Karpas-422 (cell line): Measurements from ENCODE around the gene NODAL. TPM values are rescaled to one million over a fixed set of nuclear protein-coding genes. Genes with fewer than 3 reads are reported as not detected.

Experiments used
- DNase-seq: peaks from one replicate; pipeline ENCODE4 v3.0.0-alpha.2; 2015
- H2AFZ ChIP-seq: fragments of 200-600 bp; sonication (generic); 2 replicates; pipeline ENCODE4 v1.6.1; 2014; ENCODE audit warnings: antibody characterized with exemption, low read length, mixed read lengths
- H3K27ac ChIP-seq: fragments of 200-600 bp; sonication (generic); 2 replicates; pipeline ENCODE4 v1.5.1; 2014; ENCODE audit warnings: mild to moderate bottlenecking, low read length, moderate library complexity
- H3K27me3 ChIP-seq: fragments of 200-600 bp; sonication (generic); 2 replicates; pipeline ENCODE4 v1.6.1; 2014; ENCODE audit warnings: low read length, mixed read lengths
- H3K36me3 ChIP-seq: fragments of 200-600 bp; sonication (generic); 2 replicates; pipeline ENCODE4 v1.6.1; 2014; ENCODE audit warnings: low read length, mixed read lengths; ENCODE audit not compliant: insufficient read depth
- H3K4me1 ChIP-seq: fragments of 200-600 bp; sonication (generic); 2 replicates; pipeline ENCODE4 v1.6.1; 2014; ENCODE audit warnings: mild to moderate bottlenecking, low read length, mixed read lengths
- H3K4me2 ChIP-seq: fragments of 200-600 bp; sonication (generic); 2 replicates; pipeline ENCODE4 v1.6.1; 2014; ENCODE audit warnings: low read length, low read depth, mild to moderate bottlenecking; ENCODE audit not compliant: poor library complexity, severe bottlenecking
- H3K4me3 ChIP-seq: fragments of 200-600 bp; sonication (generic); 2 replicates; pipeline ENCODE4 v1.5.1; 2014; ENCODE audit warnings: mild to moderate bottlenecking, antibody characterized with exemption, low read length, mixed read lengths
- H3K79me2 ChIP-seq: fragments of 200-600 bp; sonication (generic); 2 replicates; pipeline ENCODE4 v1.6.1; 2014; ENCODE audit warnings: mild to moderate bottlenecking, low read length, mixed read lengths
- H3K9ac ChIP-seq: fragments of 200-600 bp; sonication (generic); 2 replicates; pipeline ENCODE4 v1.6.0; 2014; ENCODE audit warnings: low read length
- H3K9me2 ChIP-seq: fragments of 200-600 bp; sonication (generic), shearing (Covaris generic); replicated peaks from 2 replicates; pipeline ENCODE4 v1.6.0; 2014; ENCODE audit warnings: mild to moderate bottlenecking, low read length, moderate library complexity; ENCODE audit not compliant: insufficient read depth
- H3K9me3 ChIP-seq: fragments of 300-700, 200-600 bp; sonication (generic); 2 replicates; pipeline ENCODE4 v1.6.1; 2014; ENCODE audit warnings: low read length, mixed read lengths
- H4K20me1 ChIP-seq: fragments of 200-600 bp; sonication (generic); 2 replicates; pipeline ENCODE4 v1.6.1; 2014; ENCODE audit warnings: mild to moderate bottlenecking, antibody characterized with exemption, low read length, low read depth; ENCODE audit not compliant: insufficient read depth
- total RNA-seq: library from RNA; depleted of rRNA; stranded (reverse); fragments of >200 nt; shearing (Covaris generic); gene quantifications from 2 replicates; pipeline ENCODE4 v1.2.3, GENCODE V29; 2014; ENCODE audit warnings: low replicate concordance

Gene NODAL
- total RNA-seq, 1 experiment from 2014 or later, result not detected

DNA sequence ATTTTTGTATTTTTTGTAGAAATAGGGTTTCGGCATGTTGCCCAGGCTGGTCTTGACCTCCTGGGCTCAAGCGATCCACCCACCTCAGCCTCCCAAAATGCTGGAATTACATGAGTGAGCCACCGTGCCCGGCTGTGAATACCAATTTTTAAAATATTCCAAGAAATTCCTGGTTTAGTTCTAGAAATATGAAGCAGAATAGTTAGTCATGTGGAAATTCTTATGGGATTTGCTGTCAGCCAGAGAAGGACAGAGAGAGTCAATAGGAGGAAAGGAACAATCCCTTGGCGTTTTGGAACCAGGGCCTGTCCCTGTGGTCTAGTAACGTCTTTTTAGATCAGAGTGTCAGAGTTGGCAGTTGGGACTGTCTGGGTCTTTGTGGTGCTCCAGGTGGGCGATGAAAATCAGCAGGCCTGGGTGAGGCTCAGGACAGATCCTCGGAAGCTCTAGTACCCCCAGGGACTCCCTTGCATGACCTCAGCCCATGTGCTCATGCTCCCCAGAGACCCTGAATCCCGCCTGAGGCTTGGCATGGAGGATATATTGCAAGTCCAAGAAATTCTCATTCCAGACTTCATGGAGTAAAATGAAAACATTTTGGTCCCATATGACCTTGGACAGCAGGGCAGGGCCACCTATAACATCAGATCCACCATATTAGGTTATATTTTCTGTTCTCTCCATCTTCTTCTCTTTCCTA lies 7.8 kb downstream of the NODAL start:
- Histone ChIP-seq H3K9me2 (no peaks in the 10 kb centered on the region), H2AFZ (no peak overlapping the region), H3K27me3 (no peaks in the 10 kb centered on the region), H3K36me3 (peaks cover 7% of the 10 kb centered on the region; the same call in 1 of the 2 replicates), H3K9me3 (no peaks in the 10 kb centered on the region), H3K79me2 (no peaks in the 10 kb centered on the region), H3K4me2 (no peak overlapping the region), H4K20me1 (no peaks in the 10 kb centered on the region), H3K4me1 (peaks cover 5% of the 10 kb centered on the region; the same call in 1 of the 2 replicates), H3K4me3 (no peak overlapping the region), H3K9ac (no peak overlapping the region), H3K27ac (no peak overlapping the region)
- DNase-seq, result no peak

DNA sequence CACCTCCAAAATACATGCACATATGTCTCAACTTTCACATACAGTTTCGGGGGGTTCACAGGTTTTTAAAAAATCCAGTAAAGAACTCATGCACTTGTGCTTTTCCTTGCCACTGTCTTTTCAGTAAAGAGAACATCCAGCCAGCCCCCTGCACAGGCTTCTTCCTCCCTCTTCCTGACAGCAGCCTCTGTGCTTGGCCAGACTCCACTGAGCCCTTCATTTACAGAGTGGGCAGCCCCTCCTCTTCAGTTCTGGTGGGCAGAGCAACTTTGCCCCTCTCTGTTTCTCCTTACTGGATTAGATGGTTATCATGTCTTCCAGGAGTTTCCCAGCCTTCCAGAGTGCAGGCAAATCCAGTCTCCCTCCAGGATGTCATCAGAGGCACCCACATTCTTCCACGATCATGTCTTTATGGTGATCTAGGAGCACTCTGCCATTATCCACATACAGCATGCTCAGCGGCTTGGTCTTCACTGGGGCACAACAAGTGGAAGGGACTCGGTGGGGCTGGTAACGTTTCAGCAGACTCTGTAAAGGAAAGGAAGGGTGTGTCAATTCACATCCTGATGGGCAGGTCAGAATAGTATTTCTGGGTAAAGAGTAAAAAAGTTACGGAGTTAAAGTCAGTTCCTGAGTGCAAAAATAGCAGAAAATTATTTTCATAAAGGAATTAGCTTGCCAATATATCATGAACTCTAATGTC lies 8.8 kb downstream of the NODAL start:
- H3K9ac ChIP-seq, result no peak overlapping the region
- no peak overlapping the region for H3K27ac ChIP-seq
- H3K9me2 ChIP-seq, result no peaks in the 10 kb centered on the region
- no peak overlapping the region for H3K4me3 ChIP-seq
- H3K4me1 ChIP-seq, result peaks cover 5% of the 10 kb centered on the region; the same call in 1 of the 2 replicates
- peaks cover 15% of the 10 kb centered on the region; the same call in 1 of the 2 replicates for H3K36me3 ChIP-seq
- no peak overlapping the region for H3K4me2 ChIP-seq
- no peaks in the 10 kb centered on the region for H3K9me3 ChIP-seq
- H2AFZ ChIP-seq, result no peak overlapping the region
- DNase-seq, result no peak
- H4K20me1 ChIP-seq, result no peaks in the 10 kb centered on the region
- H3K27me3 ChIP-seq, result no peaks in the 10 kb centered on the region
- no peaks in the 10 kb centered on the region for H3K79me2 ChIP-seq

DNA sequence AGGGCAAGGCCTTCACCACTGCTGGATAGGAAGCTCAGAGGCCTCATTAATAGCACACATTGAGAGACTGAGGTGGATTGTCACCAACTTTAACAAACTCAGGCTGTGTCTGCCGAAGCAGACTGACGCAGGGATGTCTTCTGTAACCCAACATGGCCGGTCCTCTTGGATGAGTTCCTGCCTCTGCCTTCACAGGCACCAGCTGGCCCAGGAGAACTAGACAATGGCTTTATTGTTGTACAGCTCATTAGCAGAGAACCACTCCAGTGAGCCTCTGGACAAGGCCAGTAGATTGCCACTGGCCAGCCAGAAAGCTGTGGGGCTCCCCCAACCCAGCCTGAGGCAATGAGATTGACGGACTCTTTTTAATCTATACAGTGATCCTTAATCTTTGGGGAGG lies 9.4 kb downstream of the NODAL start:
- Histone ChIP-seq H3K9me3 (no peaks in the 10 kb centered on the region), H3K79me2 (no peaks in the 10 kb centered on the region), H3K9ac (no peak overlapping the region), H3K4me1 (peaks cover 5% of the 10 kb centered on the region; the same call in 1 of the 2 replicates), H3K4me3 (no peak overlapping the region), H3K4me2 (no peak overlapping the region), H3K9me2 (no peaks in the 10 kb centered on the region), H4K20me1 (no peaks in the 10 kb centered on the region), H2AFZ (no peak overlapping the region), H3K27ac (no peak overlapping the region), H3K36me3 (peaks cover 21% of the 10 kb centered on the region), H3K27me3 (no peaks in the 10 kb centered on the region)
- no peak for DNase-seq

DNA sequence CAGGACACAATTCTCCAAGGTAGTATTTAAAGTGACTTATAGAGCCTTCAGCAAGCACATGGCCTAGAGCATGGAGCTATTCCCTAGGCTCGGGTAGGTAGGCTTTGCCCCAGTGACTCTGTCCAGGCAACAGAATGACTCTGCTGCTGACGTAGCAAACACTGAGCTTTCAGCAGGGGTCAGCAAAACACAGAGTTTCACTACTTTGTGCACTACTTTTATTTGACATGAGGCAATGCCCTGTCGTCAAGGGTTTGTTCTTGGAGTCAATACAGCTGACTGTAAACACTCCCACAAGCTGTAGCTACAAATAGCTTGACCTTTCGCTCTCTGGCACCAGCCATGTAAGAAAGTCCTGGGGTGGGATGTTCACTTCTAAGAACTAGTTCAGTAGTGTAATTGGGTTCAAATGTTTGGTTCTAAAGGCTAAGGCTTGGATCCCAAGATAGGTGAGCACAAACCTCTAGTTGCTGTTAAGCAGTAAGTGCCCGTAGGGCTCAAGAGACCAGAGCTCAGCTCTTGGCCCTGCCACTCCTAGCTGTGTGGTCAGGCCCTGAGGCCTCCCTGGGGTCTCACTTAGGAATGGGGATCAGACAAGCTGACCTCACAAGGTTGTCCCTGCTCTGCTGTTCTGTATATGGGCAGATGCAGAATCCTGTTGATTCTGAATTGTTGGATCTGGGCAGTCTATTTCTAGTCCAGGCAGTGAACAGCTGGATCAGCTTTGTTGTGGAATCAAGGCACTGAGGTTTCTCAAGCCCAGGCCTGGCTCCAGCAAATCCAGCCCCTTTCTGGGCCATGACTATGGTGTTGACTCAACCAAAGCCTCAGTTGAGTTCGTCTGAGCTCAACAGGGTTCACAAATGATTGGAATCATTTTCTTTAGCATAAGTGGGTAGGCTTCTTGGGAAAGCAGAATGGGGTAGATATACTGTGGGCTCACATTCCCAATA lies 10.7 kb downstream of the NODAL start:
- Histone ChIP-seq H3K4me1 (peaks cover 5% of the 10 kb centered on the region; the same call in 1 of the 2 replicates), H3K4me2 (no peak overlapping the region), H3K9me3 (no peaks in the 10 kb centered on the region), H3K27ac (no peak overlapping the region), H3K79me2 (no peaks in the 10 kb centered on the region), H3K36me3 (peaks cover 31% of the 10 kb centered on the region), H4K20me1 (0 out of 2 replicates have a peak, but pooled peaks cover 4% of the 10 kb centered on the region), H3K4me3 (no peak overlapping the region), H3K27me3 (no peaks in the 10 kb centered on the region), H3K9ac (no peak overlapping the region), H3K9me2 (no peaks in the 10 kb centered on the region), H2AFZ (no peak overlapping the region)
- no peak for DNase-seq

DNA sequence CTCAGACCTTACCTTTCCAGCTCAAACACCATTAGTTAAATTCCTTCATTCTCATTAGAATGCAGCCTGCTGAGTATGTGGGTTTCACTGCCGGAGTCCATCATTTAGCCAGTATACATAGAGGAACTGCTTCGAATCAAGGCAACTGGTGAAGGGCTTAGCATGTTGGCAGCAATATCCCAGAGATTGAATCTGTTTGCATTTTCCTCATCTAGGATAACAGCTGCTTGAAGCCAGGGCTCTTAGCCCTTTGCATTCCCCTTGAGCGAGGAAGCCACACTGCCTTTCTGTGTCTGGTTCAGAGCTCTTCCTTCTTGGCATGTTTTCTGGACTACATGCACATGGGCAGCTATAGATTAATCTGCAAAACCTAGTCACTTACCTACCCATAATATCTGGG lies 14.7 kb downstream of the NODAL start:
- Histone ChIP-seq H3K4me1 (no peaks in the 10 kb centered on the region), H3K9me3 (no peaks in the 10 kb centered on the region), H2AFZ (no peak overlapping the region), H3K9ac (no peak overlapping the region), H4K20me1 (peaks cover 4% of the 10 kb centered on the region; the same call in 1 of the 2 replicates), H3K4me2 (no peak overlapping the region), H3K27ac (no peak overlapping the region), H3K36me3 (peaks cover 67% of the 10 kb centered on the region), H3K79me2 (no peaks in the 10 kb centered on the region), H3K4me3 (no peak overlapping the region), H3K9me2 (no peaks in the 10 kb centered on the region), H3K27me3 (no peaks in the 10 kb centered on the region)
- no peak for DNase-seq

DNA sequence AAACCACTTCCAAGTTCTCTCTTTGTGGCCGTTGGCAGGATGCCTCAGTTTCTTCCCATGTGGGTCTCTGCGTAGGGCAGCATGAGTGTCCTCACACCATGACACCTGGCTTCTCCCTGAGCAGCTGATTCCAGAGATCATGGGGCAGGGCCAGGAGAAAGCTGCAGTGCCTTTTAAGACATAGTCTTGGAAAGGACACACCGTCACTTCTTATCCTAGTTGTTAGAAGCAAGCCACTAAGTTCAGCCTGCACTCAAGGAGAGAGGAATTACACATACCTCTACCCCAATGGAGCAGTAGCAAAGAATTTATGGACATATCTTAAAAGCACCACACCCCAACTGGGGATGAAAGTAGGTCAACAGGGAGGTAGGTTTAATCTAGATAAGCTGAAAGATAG lies 16.4 kb downstream of the NODAL start:
- H3K4me3 ChIP-seq, result no peak overlapping the region
- no peaks in the 10 kb centered on the region for H3K9me3 ChIP-seq
- H4K20me1 ChIP-seq, result peaks cover 4% of the 10 kb centered on the region
- H3K27me3 ChIP-seq, result no peaks in the 10 kb centered on the region
- no peak for DNase-seq
- H3K36me3 ChIP-seq, result peaks cover 78% of the 10 kb centered on the region
- H3K27ac ChIP-seq, result no peak overlapping the region
- no peaks in the 10 kb centered on the region for H3K4me1 ChIP-seq
- H3K4me2 ChIP-seq, result no peak overlapping the region
- H3K79me2 ChIP-seq, result no peaks in the 10 kb centered on the region
- H2AFZ ChIP-seq, result no peak overlapping the region
- H3K9ac ChIP-seq, result no peak overlapping the region
- H3K9me2 ChIP-seq, result no peaks in the 10 kb centered on the region

DNA sequence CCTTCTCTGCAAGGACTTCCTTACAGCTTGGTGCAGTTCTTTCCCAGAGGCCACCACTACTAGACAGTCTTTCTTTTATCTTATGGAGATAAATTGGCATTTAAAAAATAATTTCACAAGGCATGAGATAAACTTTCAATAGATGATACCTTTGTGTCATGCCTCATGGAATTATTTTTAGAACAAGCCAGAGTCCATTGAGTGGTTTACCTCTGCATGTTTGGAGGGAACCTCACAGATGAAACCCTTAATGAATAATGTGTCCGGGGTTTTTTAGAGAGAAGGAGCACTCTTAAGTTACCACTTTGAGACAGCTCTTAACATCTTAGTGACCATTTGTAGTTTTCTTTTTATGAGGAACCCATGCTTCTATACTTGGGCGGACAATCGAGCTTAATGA lies 17.2 kb downstream of the NODAL start:
- Histone ChIP-seq H2AFZ (no peak overlapping the region), H3K27ac (no peak overlapping the region), H3K4me2 (no peak overlapping the region), H3K4me3 (no peak overlapping the region), H3K4me1 (no peaks in the 10 kb centered on the region), H3K79me2 (no peaks in the 10 kb centered on the region), H3K27me3 (no peaks in the 10 kb centered on the region), H3K9me3 (no peaks in the 10 kb centered on the region), H3K9me2 (no peaks in the 10 kb centered on the region), H3K9ac (no peak overlapping the region), H4K20me1 (peaks cover 4% of the 10 kb centered on the region), H3K36me3 (peaks cover 83% of the 10 kb centered on the region; the same call in 1 of the 2 replicates)
- DNase-seq, result no peak

DNA sequence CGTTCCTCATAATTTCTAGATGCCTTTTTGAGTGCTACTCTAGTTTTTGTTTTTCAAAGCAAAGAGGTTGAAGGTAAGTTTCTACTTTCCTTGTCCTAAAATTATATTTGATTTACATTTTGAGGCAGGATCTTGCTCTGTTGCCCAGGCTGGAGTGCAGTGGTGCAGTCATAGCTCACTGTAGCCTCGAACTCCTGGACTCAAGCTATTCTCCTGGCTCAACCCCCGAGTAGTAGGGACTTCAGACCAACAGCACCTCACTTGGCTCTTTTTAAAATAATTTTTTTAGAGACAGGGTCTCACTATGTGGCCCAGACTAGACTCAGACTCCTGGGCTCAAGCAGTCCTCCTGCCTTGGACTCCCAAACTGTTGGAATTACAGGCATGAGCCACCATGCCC lies 22.8 kb downstream of the NODAL start:
- Histone ChIP-seq H3K36me3 (peaks cover 32% of the 10 kb centered on the region; the same call in 1 of the 2 replicates), H3K9ac (no peak overlapping the region), H3K27me3 (no peaks in the 10 kb centered on the region), H3K4me2 (no peak overlapping the region), H2AFZ (no peak overlapping the region), H3K4me3 (no peak overlapping the region), H3K27ac (no peak overlapping the region), H3K79me2 (peaks cover 50% of the 10 kb centered on the region), H3K9me2 (no peaks in the 10 kb centered on the region), H3K4me1 (peaks cover 22% of the 10 kb centered on the region), H4K20me1 (peaks cover 12% of the 10 kb centered on the region), H3K9me3 (no peaks in the 10 kb centered on the region)
- no peak for DNase-seq
